GM21737 (cell line): ENCODE data around the gene SLC25A28.
"Not testable (repeated sequence)": the region's sequence is repeated elsewhere in the genome, so short reads cannot be mapped to it uniquely, and the experiment has no call there.

ENCODE experiments used
- ATAC-seq: cut with Tn5 transposase; IDR thresholded peaks from one replicate; pipeline ENCODE4 v1.9.1; 2021; ENCODE audit warnings: mild to moderate bottlenecking, moderate library complexity; ENCODE audit not compliant: unreplicated experiment

SLC25A28 gene

DNA sequence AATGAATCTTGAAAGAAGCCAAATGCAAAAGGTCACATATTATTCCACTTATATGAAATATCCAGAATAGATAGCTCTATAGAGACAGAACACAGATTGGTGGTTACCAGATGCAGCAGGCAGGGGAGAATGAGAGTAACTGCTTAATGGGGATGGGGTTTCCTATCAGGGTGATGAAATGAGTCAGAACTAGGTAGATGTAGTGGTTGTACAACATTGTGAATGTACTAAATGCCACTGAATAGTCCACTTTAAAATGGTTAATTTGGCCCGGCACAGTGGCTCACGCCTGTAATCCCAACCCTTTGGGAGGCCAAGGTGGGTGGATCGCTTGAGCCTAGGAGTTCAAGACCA, 9.4 kb upstream of the SLC25A28 start:
- ATAC-seq = no peak

DNA sequence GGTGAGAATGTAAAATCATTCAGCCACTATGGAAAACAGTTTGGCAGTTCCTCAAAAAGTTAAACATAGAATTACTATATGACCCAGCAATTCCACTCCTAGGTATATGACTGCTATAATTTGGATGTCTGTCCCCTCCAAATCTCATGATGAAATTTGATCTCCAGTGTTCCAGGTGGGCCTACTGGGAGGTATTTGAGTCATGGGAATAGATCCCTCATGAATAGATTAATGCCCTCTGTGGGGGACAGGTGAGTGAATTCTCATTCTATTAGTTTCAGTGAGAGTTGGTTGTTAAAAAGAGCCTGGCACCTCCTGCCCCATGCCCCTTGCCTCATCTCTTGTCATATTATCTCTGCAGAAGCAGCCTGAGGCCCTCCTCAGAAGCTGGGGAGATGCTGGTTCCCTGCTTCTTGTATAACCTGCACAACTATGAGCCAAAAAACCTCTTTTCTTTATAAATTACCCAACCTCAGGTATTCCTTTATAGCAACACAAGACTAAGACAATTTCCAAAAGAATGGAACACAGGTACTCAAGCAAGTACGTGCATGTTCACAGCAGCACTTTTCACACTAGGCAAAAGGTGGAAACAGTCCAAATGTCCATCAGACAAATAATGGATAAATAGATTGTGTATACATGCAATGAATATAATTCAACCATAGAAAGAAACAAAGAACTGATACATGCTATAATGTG, 8.8 kb upstream of the SLC25A28 start:
- no peak for ATAC-seq

DNA sequence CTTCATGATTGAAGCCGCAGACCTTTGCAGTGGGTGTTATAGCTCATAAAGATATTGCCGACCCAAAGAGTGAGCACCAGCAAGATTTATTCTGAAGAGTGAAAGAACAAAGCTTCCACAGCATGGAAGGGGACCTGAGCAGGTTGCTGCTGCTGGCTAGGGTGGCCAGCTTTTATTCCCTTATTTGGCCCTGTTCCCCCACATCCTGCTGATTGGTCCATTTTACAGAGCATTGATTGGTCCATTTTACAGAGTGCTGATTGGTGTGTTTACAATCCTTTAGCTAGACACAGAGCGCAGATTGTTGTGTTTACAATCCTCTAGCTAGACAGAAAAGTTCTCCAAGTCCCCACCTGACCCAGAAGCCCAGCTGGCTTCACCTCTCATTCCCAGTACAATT, 4.9 kb upstream of the SLC25A28 start:
- ATAC-seq = not testable (repeated sequence)

DNA sequence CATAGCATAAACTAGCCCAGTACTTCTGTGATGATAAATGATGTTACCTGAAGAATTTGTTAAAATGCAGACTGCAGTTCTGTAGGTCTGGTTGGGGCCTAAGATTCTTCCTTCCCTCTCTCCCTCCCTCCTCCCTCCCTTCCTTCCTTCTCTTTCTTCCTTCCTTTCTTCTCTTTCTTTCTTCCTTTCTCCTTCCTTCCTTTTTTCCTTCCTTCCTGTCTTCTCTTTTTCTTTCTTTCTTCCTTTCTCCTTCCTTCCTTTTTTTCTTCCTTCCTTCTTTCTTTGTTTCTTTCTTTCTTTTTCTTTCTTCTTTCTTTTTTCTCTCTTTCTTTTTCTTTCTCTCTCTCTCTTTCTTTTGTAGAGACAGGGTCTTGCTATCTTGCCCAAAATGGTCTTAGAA, 3.7 kb upstream of the SLC25A28 start:
- ATAC-seq = no peak

DNA sequence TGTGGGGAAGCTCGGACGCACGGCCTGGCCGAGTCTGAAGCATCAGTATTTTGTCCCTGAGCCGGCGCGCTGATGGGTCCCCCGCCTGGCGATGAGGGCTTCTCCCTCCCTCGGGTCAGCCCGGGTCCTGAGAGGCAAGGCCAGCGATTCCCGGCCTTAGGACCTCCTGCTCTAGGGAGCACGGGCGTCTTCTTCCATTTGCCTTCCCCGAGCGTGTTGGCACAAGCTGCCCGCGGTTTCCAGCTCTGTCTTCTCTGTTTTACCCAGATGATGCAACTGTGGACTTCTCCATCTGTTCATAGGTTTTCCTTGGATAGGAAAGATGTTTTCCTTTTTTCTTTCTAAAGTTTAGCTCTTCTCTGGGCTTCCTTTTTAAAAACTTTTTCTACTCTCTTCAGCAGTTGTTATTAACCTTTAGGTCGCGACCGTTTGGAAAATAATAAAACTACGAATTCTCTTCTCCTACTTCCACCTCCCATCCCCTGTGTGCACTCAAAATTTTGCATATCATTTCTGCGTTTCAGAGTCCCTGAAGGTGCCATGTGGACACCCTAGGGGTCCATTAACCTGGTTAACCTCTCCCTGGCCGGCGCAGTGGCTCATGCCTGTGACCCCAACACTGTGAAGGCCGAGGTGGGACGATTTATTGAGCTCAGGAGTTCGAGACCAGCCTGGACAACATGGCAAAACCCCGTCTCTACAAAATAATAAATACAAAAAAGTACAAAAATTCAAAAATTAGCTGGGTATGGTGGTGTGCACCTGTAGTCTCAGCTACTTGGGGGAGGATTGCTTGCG, 1.4 kb upstream of the SLC25A28 start:
- no peak for ATAC-seq

DNA sequence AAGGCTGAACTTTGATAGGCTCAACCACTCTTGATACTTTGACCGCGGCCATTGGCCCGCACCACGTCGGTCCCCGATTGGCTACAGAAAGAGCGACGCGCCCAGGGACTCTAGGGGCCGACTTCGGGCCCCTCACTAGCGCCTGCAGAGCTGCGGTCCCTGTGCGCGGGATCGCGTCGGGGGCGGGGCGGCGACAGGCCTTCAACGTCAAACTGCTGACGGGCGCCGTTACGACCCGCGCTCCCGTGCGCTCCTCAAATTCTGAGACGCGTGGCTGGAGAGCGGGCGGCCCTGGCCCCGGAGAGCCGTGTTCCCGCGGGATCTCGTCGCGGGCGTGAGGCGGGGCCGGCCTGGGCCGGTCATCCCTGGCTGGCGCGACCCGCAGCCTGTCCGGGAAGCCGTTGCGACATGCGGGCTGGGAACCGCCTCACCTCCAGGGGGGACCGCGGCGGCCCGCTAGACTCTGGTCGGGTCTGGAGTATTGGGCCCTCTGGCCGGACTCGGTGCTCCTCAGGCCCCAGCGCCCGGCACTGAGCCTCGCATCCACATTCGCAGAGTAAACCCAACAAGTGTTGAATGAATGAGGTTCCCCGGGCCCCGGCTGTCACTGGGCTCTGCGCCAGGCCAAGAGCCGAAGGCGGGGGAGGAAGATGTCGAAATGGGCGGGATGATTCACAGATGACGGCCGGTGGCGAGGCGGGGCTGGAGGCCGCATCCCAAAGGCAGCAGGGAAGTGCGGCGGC, 643 bp upstream of the SLC25A28 start:
- ATAC-seq = peak; percentile 86

DNA sequence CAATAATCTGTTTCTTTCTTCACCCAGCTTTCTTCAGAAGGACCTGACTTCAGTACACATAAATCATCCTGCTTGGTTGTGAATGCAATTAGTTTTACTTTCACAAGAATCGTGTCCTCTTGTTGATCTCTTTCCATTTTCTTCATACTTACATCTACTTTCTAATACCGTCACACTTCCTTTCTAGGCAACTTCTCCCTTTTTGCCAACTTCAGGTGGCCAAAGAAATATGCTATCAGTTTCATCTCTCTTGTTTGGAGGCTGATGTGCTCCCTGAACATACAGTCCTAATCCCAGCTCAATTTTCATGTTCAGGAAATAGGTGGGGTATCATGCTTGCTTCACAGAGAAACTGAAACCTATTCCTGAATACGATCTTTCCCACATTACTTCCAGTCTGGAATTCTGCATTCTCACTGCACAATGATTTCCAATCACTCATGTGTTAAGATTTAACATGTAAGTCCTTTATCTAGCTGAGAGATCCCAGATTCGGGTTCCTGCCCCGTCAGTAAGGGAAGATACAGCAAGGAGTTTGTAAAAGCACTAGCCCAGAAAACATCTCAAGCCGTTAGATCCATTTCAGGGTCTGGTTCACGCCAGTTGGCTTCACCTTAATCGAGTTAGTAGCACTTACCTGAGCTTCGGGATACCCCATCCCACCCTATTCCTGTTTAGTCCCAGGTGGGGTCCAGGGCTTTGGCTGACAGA, 994 bp downstream of the SLC25A28 start:
- no peak for ATAC-seq

DNA sequence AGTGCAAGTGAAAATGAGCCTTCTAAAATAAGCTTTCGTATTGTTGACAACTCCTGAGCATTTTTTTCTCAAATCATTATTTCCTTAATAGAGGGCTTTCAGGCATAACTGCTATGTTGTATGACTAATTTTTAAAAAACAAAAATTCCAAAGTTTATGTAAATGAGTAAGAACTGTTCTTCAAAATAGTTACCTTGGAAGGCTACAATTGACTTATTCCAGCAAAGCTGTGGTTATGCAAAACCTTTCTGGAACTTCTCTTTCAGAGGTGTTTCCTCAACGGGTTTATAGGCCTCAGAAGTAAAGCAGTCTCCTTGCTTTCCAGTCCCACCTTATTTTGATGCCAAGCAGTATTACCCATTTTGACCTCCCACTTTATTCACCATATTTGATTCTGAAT, 2.5 kb downstream of the SLC25A28 start:
- ATAC-seq = no peak

DNA sequence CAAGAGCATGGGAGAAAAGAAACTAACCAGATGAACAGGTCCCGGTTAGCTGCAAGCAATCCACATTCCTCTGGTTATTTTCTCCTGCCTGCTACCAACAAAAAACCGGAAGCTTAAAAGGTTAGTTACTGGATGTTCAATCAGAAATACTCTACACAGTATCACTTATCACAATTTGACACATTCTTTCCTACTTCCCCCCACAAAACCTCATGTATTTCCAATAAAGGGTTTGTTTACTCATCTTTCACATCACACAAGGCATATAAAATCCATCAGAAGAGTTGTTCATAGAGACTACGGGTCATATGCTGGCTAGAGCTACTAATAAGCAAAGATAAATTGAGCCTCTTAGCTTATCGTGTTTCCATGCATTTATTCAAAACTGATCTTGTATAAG, 4.8 kb downstream of the SLC25A28 start:
- no peak for ATAC-seq

DNA sequence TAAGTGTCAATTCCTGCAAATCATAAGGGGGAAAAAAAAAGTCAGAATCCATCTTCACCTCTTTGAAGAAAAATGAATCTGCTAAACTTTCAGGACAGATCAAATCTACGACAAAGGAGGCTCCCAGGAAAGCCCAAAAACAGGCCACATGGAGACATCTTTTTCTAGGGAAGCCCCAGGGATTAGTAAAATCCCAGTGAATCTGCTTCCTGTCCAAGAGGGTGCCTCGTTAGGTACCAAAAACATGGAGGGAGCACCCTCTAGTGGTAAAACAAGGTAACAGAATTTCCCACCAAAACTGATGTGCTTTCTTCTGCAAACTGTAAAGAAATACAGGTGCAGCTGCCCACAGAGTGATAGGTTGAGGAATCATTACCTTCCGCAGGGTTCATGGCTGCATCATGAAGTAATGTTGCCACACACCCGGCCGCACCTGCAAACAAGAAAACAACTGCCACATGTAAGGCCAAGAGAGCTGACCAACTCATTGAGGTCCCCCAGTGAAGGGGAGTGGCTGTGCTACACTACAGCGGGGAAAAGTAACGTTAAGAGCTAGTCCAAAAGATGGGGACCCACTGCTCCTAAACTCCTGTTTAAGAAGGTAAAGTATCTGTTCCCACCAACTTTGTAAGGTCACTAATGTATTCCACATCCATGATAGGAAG, 7.9 kb downstream of the SLC25A28 start:
- ATAC-seq = no peak

DNA sequence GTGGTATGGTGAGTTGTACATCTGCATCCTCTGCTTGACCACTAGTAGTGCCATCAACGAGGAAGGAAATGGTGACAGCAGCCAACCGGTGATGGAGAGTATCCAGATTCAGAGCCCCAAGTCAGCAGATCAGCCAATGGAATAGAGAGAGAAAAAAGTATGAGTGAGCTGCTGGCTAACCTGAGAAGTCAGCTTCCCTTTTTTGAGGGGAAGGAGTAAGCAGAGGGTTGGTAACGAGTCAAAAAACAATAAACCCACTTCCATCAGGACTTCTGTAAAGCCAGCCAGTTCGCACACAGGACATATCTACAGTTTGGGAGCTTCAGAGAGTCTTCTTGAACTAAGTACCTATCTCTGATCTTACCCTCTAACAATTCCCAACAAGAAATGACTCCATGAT, 8.9 kb downstream of the SLC25A28 start:
- no peak for ATAC-seq

DNA sequence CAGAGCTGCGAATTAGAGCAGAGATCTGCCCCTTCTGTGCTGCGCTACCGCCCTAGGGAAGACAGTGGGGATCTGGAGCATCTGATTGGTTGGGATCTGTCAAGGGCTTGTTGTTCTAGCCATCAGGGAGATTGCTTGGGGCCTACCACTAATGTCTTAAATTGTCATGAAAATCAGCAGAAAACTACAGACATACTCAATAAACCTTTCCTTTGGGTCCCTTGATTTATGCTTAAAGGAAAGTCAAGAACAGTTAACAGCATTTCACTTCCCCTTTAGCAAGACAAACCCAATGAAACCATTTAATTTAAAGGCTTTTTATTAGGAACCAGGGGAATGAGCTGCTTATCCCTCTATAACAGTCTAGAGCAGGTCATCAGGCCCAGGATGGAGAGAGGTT, 10.0 kb downstream of the SLC25A28 start:
- no peak for ATAC-seq

DNA sequence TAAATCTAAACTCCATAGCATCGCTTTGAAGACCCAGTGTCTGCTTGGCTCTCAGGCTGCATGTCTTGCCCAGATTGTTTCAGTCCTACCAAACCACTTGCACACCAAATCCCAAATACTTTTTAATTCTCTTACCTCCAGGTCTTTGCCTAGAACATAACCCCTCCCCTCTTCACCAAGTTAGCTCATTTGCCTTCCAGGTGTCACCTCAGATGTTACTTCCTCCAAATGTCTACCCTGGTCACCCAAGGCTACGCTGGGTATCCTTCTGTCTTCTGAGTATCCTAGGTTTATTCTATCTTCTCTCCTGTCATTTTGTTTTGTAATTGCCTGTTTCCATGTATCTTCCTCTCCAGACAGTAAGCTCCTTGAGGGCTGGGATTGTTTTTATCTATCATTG, 11.1 kb downstream of the SLC25A28 start:
- ATAC-seq = no peak

DNA sequence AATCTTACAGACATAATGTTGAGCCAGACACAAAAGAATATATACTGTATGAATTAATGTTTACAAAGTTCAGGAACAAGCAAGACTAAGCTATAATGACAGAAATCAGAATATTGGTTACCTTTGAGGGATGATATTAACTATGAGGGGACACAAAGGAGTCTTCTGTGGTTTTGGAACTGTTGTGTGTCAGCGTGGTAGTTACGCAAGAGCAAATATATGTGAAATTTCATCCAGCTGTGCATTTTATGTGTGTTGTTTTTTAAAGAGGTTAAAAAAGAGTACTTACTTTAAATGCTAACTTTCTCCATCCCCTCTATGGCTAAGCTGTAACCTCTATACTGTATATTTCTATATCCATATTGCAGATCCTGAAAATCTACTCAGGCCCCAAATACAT, 14.9 kb downstream of the SLC25A28 start:
- ATAC-seq = no peak

DNA sequence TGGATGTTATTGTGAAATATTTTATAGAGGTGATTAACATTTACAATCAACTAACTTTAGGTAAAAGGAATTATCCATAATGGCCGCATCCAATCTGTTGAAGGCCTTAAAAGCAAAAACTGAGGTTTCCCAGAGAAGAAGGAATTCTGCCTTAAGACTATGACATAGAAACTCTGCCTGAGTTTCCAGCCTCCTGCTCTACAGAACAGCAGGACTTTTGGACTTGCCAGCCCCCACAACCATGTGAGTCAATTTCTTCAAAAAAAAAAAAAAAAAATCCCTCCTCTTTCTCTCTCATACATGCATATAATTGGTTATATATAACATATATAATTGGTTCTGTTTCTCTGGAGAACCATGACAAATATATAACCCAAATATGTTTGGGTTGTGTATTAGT, 15.4 kb downstream of the SLC25A28 start:
- ATAC-seq = no peak

DNA sequence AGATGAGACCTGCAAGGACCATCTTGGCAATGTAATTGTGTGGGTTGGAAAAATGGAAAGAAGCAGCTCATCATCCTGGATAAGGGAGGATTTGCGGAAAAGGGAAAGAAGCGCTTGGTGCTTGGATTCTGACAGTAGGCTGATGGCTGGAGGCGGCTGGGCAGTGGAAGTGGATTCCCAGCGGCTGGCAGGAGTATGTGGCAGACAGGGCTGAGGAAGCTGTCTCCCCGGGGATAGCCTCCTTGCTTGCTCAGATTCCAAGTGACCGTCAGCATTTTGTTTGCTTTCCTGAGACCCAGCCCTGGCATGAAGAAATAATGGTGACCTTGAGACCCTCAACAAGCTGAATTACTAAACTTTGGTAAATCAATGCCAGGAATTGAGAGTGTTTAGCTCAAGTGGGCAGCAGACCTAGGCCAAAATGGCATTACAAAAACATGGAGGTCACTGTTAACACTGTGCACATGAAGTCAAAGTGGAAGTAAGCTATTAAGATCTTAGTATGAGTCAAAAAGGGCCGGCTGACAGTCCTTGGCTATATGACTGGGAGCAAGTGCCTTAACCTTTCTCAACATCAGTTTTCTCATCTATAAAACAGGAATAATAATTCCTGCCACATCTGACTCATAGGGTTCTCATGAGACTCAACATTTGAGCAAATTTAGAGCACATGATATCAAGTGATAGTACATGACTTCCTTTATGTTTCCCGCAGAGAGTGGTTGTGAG, 21.3 kb downstream of the SLC25A28 start:
- no peak for ATAC-seq

DNA sequence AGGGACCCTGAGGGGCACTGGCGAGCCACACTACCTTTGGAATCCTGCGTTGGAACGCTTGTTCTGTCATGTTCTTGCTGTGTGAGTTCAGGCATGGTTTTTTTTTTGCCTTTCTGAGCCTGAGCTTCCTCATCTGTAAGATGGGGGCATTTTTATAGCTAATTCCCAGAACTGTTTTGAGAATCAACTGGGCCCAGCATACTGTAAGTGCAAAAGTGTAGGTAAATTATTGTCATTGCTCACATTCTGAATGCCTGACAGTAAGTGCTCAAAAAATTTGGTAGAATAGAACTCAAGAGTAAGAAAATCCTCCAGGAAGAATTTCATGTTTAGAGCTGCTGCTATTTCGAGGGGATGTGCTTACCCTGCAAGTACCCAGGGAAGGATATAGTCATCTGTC, 22.2 kb downstream of the SLC25A28 start:
- no peak for ATAC-seq

DNA sequence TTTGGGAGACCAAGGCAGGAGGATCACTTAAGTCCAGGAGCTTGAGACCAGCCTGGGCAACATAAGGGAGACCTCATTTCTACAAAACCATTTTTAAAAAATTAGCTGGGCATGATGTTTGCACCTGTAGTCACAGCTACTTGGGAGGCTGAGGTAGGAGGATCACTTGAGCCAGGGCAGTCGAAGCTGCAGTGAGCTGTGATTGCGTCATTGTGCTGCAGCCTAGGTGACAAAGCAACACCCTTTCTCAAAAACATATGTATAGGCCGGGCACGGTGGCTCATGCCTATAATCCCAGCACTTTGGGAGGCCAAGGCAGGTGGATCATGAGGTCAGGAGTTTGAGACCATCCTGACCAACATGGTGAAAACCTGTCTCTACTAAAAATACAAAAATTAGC, 23.5 kb downstream of the SLC25A28 start:
- ATAC-seq = not testable (repeated sequence)

DNA sequence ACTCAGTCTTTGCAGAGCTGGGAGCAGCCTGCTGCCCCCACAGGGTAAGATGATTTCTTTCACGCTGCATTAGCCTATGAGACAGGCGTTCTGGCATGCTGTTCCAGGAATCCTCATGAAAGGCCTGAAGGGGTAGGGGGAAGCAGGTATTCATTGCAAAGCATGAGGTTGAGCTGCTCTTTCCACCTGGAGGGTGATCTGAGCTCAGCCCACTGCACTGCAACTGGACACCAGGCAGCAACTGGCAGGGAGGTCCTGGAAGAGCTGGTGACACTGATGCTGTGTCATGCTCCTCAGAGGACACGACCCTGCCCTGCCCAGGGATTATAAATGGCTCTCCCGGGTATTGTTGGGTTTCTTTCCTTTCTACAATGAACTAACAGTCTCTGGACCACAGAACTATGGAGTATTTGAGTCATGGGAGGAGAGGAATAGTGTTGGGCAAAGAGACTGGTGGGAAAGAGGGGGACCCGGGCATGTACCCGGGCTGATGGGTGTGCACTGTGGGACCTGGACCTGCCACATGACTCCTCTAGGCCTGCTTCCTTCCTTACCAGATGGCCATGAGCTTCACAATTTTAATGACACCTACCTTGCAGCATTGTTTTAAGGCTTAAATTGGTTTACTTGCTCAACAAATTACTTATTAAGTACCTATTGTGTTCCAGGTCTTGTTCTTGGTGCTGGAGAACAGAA, 24.3 kb downstream of the SLC25A28 start:
- ATAC-seq = no peak

DNA sequence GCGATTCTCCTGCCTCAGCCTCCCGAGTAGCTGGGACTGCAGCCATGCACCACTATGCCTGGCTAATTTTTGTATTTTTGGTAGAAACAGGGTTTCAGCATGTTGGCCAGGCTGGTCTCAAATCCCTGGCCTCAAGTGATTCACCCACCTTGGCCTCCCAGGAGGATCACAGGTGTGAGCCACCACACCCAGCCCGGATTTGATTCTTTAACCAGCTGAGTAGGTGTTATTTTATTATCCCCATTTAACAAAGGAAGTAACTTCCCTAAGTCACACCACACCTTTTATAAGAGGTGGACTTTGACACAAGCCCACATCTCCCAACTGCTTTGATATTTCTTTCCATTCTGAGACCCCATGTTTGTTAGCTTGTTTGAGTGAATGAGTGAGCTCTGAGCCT, 25.0 kb downstream of the SLC25A28 start:
- no peak for ATAC-seq
